Esophagus (tissue), 2 donors: ENCODE data around the gene FAH. TPM values are rescaled to one million over a fixed set of nuclear protein-coding genes. Genes with fewer than 3 reads are reported as not detected.

ENCODE experiments used
- H3K27ac ChIP-seq, 2 donors: one replicate each; pipeline ENCODE4 v1.5.1; 2013; ENCODE audit warnings: low read depth in 2 of 2, mild to moderate bottlenecking in 2 of 2, inconsistent platforms in 1 of 2, low read length in 1 of 2, moderate library complexity in 1 of 2
- H3K27me3 ChIP-seq, 2 donors: one replicate each; pipeline ENCODE4 v1.6.1; 2013; ENCODE audit warnings: low read length in 2 of 2, control low read depth in 1 of 2, mild to moderate bottlenecking in 1 of 2; ENCODE audit not compliant: insufficient read depth in 2 of 2, control insufficient read depth in 1 of 2
- H3K36me3 ChIP-seq, 2 donors: one replicate each; pipeline ENCODE4 v1.6.1; 2013; ENCODE audit warnings: low read length in 1 of 2; ENCODE audit not compliant: control insufficient read depth in 2 of 2, insufficient read depth in 2 of 2
- H3K4me1 ChIP-seq, 2 donors: one replicate each; pipeline ENCODE4 v1.6.1; 2013; ENCODE audit warnings: low read length in 1 of 2; ENCODE audit not compliant: control insufficient read depth in 2 of 2, insufficient read depth in 2 of 2
- H3K4me3 ChIP-seq, 2 donors: one replicate each; pipeline ENCODE4 v1.5.1; 2013; ENCODE audit warnings: low read length in 2 of 2, mild to moderate bottlenecking in 2 of 2, low read depth in 1 of 2, moderate library complexity in 1 of 2
- H3K9me3 ChIP-seq, 2 donors: one replicate each; pipeline ENCODE4 v1.6.1; 2013; ENCODE audit warnings: mild to moderate bottlenecking in 2 of 2, low read depth in 1 of 2, low read length in 1 of 2, moderate library complexity in 1 of 2; ENCODE audit not compliant: control insufficient read depth in 2 of 2, insufficient read depth in 1 of 2
- WGBS, 2 donors: extraction: QIAGEN DNeasy Blood & Tissue Kit; methylation state at CpG; one replicate each; pipeline ENCODE4 v1.1.7; 2013; 5-methylcytosine and 5-hydroxymethylcytosine counted together
- polyA plus RNA-seq, 2 donors: library from polyadenylated mRNA; stranded (reverse); fragments of 200-250 nt; gene quantifications; one replicate each; pipeline ENCODE4 v1.2.3, GENCODE V29; 2013
- donor health status: healthy with polysubstance abuse.
- donor health status: Bipolar disorder and iron deficiency.

The FAH gene
- polyA plus RNA-seq, 2 donors: 13.8 to 15.9 TPM

DNA sequence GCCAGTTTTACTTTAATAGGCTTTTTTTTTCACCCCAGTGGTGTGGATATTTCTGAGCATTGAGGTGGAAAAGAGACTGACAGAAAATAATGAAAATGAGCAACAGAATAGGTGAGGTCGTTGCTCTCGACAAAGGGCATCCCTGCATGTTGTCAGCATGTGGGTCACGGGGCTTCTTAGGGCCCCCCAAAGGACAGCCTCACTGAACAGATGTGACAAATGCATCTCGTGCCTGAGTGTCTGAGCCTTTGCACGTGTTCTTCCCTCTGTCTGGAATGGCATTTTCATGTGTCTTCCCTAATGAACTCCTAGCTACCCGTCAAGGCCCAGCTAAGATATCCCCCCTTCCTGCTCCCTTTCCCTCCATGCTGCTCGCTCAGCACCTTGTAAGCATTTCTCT lies 31.8 kb downstream of the FAH start:
- Histone ChIP-seq H3K4me3 (no peak overlapping the region), H3K27me3 (no peaks in the 10 kb centered on the region), H3K27ac (no peak overlapping the region), H3K36me3 (peaks cover 8 to 9% of the 10 kb centered on the region in 2 donors), H3K4me1 (peaks cover 0 to 6% of the 10 kb centered on the region in 2 donors), H3K9me3 (no peaks in the 10 kb centered on the region)
- WGBS, 2 donors: 93 to 94% methylated on average over 7 of the region's 7 CpGs

GRCh38 chr15:80185152-80185551 lies 32.4 kb downstream of the FAH start:
- WGBS, 2 donors: 97 to 99% methylated on average over 2 of the region's 2 CpGs
- H3K4me3 ChIP-seq: no peak overlapping the region
- no peaks in the 10 kb centered on the region for H3K9me3 ChIP-seq
- H3K4me1 ChIP-seq: no peaks in the 10 kb centered on the region
- no peaks in the 10 kb centered on the region for H3K27me3 ChIP-seq
- peaks cover 8 to 9% of the 10 kb centered on the region in 2 donors for H3K36me3 ChIP-seq
- no peak overlapping the region for H3K27ac ChIP-seq

DNA sequence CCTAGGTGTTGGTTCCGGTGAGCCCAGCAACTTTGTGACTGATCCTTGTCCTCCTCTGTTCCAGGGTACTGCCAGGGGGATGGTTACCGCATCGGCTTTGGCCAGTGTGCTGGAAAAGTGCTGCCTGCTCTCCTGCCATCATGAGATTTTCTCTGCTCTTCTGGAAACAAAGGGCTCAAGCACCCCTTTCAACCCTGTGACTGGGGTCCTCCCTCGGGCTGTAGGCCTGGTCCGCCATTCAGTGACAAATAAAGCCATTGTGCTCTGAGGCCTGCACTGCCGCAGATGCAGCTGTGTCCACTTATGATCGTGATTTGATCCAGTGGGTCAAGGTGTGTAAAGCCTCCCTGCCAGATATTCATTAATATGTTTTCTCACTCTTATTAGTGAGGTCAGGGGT lies 33.3 kb downstream of the FAH start:
- Histone ChIP-seq H3K27me3 (no peaks in the 10 kb centered on the region), H3K4me1 (no peaks in the 10 kb centered on the region), H3K36me3 (peaks cover 6 to 8% of the 10 kb centered on the region in 2 donors), H3K9me3 (no peaks in the 10 kb centered on the region), H3K27ac (no peak overlapping the region), H3K4me3 (no peak overlapping the region)
- 93 to 96% methylated on average over 7 of the region's 7 CpGs for WGBS, 2 donors

DNA sequence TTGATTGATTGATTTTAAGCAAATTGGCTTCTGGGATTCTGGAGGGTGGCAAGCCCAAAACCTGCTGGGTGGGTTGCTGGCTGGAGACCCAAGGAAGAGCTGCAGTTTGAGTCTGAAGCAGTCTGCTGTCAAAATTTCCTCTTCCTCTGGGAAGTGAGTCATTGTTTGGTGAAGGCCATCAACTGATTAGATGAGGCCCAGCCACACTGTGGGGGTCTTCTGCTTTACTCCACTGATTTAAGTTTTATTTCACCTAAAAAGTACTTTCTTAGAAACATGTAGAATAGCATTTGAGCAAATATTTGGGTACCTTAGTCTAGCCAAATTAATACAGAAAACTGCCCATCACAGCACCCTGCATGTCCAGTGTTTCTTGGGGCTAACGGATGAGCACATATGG lies 33.8 kb downstream of the FAH start:
- peaks cover 6 to 8% of the 10 kb centered on the region in 2 donors for H3K36me3 ChIP-seq
- 99 to 100% methylated on average over 1 of the region's 1 CpG for WGBS, 2 donors

DNA sequence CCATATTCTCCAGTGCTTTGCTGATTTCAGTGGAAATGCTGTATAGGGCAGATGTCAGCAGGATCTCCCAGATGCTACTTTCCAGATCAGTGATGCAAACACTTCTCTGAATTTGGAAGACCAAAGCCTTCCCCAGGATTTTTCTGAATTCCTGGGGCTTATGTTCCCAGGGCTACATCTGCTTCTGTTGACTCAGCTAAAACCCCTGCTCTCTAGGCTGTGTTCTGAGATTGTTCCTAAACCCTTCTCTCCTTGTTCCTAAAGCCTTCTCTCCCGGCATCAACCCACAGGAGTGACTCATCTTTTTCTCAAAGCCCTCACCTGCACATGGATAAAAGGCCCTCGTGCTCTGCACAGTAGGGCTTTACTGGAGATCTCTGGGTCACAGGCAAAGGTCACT lies 35.5 kb downstream of the FAH start:
- Histone ChIP-seq H3K9me3 (no peaks in the 10 kb centered on the region), H3K36me3 (peaks cover 6 to 8% of the 10 kb centered on the region in 2 donors), H3K27ac (no peak overlapping the region), H3K27me3 (no peaks in the 10 kb centered on the region), H3K4me3 (no peak overlapping the region), H3K4me1 (no peaks in the 10 kb centered on the region)
- 43 to 58% methylated on average over 2 of the region's 2 CpGs for WGBS, 2 donors

More for the DNA sequence above, 33.8 kb downstream of the FAH start:
- Histone ChIP-seq H3K4me1 (no peaks in the 10 kb centered on the region), H3K4me3 (no peak overlapping the region), H3K27me3 (no peaks in the 10 kb centered on the region), H3K9me3 (no peaks in the 10 kb centered on the region), H3K27ac (no peak overlapping the region)

DNA sequence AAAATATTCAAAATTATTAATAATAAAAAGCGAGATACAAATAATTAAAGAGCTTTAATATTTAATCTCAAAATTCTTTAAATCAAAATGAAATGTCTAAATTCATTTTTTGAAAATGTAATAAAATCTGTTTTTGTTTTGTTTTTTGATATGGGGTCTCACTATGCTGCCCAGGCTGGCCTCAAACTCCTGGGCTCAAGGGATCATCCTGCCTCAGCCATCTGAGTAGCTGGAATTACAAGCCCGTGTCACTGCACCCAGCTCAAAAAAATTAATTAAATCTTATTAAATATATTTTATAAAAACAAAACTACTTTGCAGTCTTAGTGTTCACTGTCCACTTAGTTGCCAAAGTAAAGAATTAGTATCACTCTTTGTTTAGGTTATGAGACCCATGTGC lies 38.4 kb downstream of the FAH start:
- H3K4me3 ChIP-seq: no peak overlapping the region
- no peak overlapping the region for H3K27ac ChIP-seq
- H3K36me3 ChIP-seq: peaks cover 4 to 6% of the 10 kb centered on the region in 2 donors
- H3K9me3 ChIP-seq: no peaks in the 10 kb centered on the region
- no peaks in the 10 kb centered on the region for H3K27me3 ChIP-seq
- H3K4me1 ChIP-seq: no peaks in the 10 kb centered on the region
- WGBS, 2 donors: 94 to 97% methylated on average over 2 of the region's 2 CpGs

- WGBS, 2 donors: 88% methylated on average over 8 of the region's 8 CpGs
- no peaks in the 10 kb centered on the region for H3K9me3 ChIP-seq
- no peaks in the 10 kb centered on the region for H3K4me1 ChIP-seq
- H3K27me3 ChIP-seq: no peaks in the 10 kb centered on the region
- H3K36me3 ChIP-seq: no peaks in the 10 kb centered on the region
- H3K4me3 ChIP-seq: no peak overlapping the region
- H3K27ac ChIP-seq: no peak overlapping the region
These were observed 39.2 kb downstream of the FAH start for GRCh38 chr15:80191897-80192595.

DNA sequence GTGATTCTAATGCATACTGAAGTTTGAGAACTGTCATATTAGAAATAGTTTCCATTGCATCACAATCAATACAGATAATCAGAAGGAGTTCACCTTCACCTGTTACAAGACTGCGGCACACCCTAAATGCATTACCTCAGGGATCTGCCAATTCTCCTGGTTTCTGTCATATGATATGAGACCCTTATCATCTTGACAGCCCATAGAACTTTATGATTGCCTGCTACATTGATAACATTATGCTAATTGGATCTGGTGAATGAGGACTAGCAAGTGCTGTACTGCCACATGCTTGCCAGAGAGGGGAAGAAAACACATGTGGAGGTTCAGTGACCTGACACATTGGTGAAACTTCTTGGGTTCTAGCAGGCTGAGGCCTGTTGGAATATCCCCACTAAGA lies 41.4 kb downstream of the FAH start:
- H3K9me3 ChIP-seq: no peaks in the 10 kb centered on the region
- 80 to 98% methylated on average over 1 of the region's 1 CpG for WGBS, 2 donors
- no peak overlapping the region for H3K4me3 ChIP-seq
- no peaks in the 10 kb centered on the region for H3K27me3 ChIP-seq
- no peak overlapping the region for H3K27ac ChIP-seq
- no peaks in the 10 kb centered on the region for H3K4me1 ChIP-seq
- no peaks in the 10 kb centered on the region for H3K36me3 ChIP-seq

- Histone ChIP-seq H3K4me3 (no peak overlapping the region), H3K9me3 (no peaks in the 10 kb centered on the region), H3K4me1 (no peaks in the 10 kb centered on the region), H3K27me3 (no peaks in the 10 kb centered on the region), H3K36me3 (no peaks in the 10 kb centered on the region), H3K27ac (no peak overlapping the region)
- 91 to 97% methylated on average over 1 of the region's 1 CpG for WGBS, 2 donors
These were observed 42.1 kb downstream of the FAH start for GRCh38 chr15:80194914-80195313.

- Histone ChIP-seq H3K4me1 (peaks cover 4 to 11% of the 10 kb centered on the region in 2 donors), H3K36me3 (no peaks in the 10 kb centered on the region), H3K27ac (no peak overlapping the region), H3K27me3 (no peaks in the 10 kb centered on the region), H3K4me3 (no peak overlapping the region), H3K9me3 (no peaks in the 10 kb centered on the region)
- WGBS, 2 donors: 66 to 72% methylated on average over 2 of the region's 2 CpGs
These were observed 46.6 kb downstream of the FAH start for GRCh38 chr15:80199366-80199765.
